H1 (cell line): ENCODE measurements around the gene CD200. TPM values are rescaled to one million over a fixed set of nuclear protein-coding genes. Genes with fewer than 3 reads are reported as not detected.
A peak's percentile ranks its signal among the peaks of the same experiment; 100 is the strongest.

Experiments used
- CTCF ChIA-PET: fragments of 300-600 bp; sonication (Branson Sonifier 250); formaldehyde crosslinking; loops from one replicate; lab custom pipeline; 2021; ENCODE audit not compliant: partially characterized antibody; lab: Charles Lee
- POLR2A ChIA-PET: fragments of 300-600 bp; sonication (Branson Sonifier 250); formaldehyde crosslinking; loops from one replicate; lab custom pipeline; 2021; ENCODE audit warnings: inconsistent platforms; ENCODE audit not compliant: partially characterized antibody; lab: Charles Lee
- DNase-seq, 2 experiments: peaks; one replicate each; pipeline versions ENCODE4 v3.0.0 to v3.0.0-alpha.2; 2010 to 2022; ENCODE audit warnings: low spot score in 2 of 2, low read depth in 1 of 2, mixed read lengths in 1 of 2
- FAIRE-seq: peaks from 2 replicates; lab custom pipeline; 2011; peaks lifted over from hg19 to GRCh38; lab: Jason Lieb, UNC
- H2AFZ ChIP-seq: 2 replicates; pipeline ENCODE4 v1.8.1; 2012; ENCODE audit warnings: low read length, inconsistent platforms
- H2AK5ac ChIP-seq: 2 replicates; pipeline ENCODE4 v1.6.1; 2013; ENCODE audit warnings: low read depth, low read length
- H2BK120ac ChIP-seq: replicated peaks from 2 replicates; pipeline ENCODE3; 2013; ENCODE audit warnings: low read depth, low read length, inconsistent platforms
- H2BK12ac ChIP-seq: 2 replicates; pipeline ENCODE4 v1.6.1; 2013; ENCODE audit warnings: low read depth, low read length
- H2BK15ac ChIP-seq: 2 replicates; pipeline ENCODE4 v1.6.1; 2013; ENCODE audit warnings: low read length
- H2BK20ac ChIP-seq: 2 replicates; pipeline ENCODE4 v1.6.1; 2013; ENCODE audit warnings: low read length
- H2BK5ac ChIP-seq: 2 replicates; pipeline ENCODE4 v1.6.1; 2013; ENCODE audit warnings: low read depth, low read length
- H3K14ac ChIP-seq: 2 replicates; pipeline ENCODE4 v1.6.1; 2013; ENCODE audit warnings: inconsistent platforms; ENCODE audit not compliant: insufficient read length
- H3K18ac ChIP-seq: 2 replicates; pipeline ENCODE4 v1.6.1; 2013; ENCODE audit warnings: low read length; ENCODE audit errors: extremely low read depth
- H3K23ac ChIP-seq: 2 replicates; pipeline ENCODE4 v1.6.1; 2013; ENCODE audit warnings: inconsistent platforms; ENCODE audit not compliant: insufficient read length
- H3K23me2 ChIP-seq: 2 replicates; pipeline ENCODE4 v1.6.1; 2013; ENCODE audit warnings: low read depth, low read length
- H3K27ac ChIP-seq: 2 replicates; pipeline ENCODE4 v1.6.1; 2011; ENCODE audit warnings: low read depth, low read length, inconsistent platforms
- H3K27me3 ChIP-seq, 4 experiments: replicated peaks in 1 of 4; 1 replicate in 1 of 4; 2 replicates in 3 of 4; pipeline versions ENCODE4 v1.6.1 to v1.8.1; 2011 to 2013; ENCODE audit warnings: low read length in 3 of 4, mild to moderate bottlenecking in 3 of 4, inconsistent platforms in 2 of 4, mixed read lengths in 2 of 4, moderate library complexity in 1 of 4; ENCODE audit not compliant: control insufficient read depth in 3 of 4, insufficient read depth in 3 of 4; ENCODE audit errors: extremely low read depth in 1 of 4
- H3K36me3 ChIP-seq, 4 experiments: 2 replicates each; pipeline versions ENCODE4 v1.6.1 to v1.8.1; 2011 to 2013; ENCODE audit warnings: mild to moderate bottlenecking in 4 of 4, low read length in 3 of 4, moderate library complexity in 2 of 4, control low read depth in 1 of 4, inconsistent platforms in 1 of 4; ENCODE audit not compliant: insufficient read depth in 4 of 4, control insufficient read depth in 2 of 4
- H3K4ac ChIP-seq: replicated peaks from 2 replicates; pipeline ENCODE3; 2013; ENCODE audit warnings: low read length, low read depth, mixed read lengths, inconsistent platforms; ENCODE audit not compliant: insufficient read length
- H3K4me1 ChIP-seq, 4 experiments: replicated peaks in 1 of 4; 1 replicate in 1 of 4; 2 replicates in 3 of 4; pipeline versions ENCODE4 v1.6.1 to v1.8.1; 2011 to 2013; ENCODE audit warnings: low read length in 3 of 4, inconsistent platforms in 2 of 4, mixed read lengths in 1 of 4; ENCODE audit not compliant: insufficient read depth in 4 of 4, control insufficient read depth in 3 of 4
- H3K4me2 ChIP-seq, 2 experiments: 2 replicates each; pipeline versions ENCODE4 v1.6.1 to v1.8.1; 2011 to 2013; ENCODE audit warnings: low read depth in 2 of 2, low read length in 2 of 2, control low read depth in 1 of 2, inconsistent platforms in 1 of 2, mild to moderate bottlenecking in 1 of 2; ENCODE audit not compliant: insufficient read depth in 1 of 2
- H3K4me3 ChIP-seq, 4 experiments: fragments of 200-600, 300-600 bp in 1 of 4; sonication (generic), shearing (Covaris generic), sonication (Bioruptor Twin) in 1 of 4; 2 replicates each; pipeline versions ENCODE4 v1.5.1 to v1.8.1; 2011 to 2016; ENCODE audit warnings: low read length in 4 of 4, low read depth in 3 of 4, control low read depth in 2 of 4, inconsistent platforms in 2 of 4, mild to moderate bottlenecking in 2 of 4, mixed read lengths in 1 of 4, moderate library complexity in 1 of 4; ENCODE audit not compliant: insufficient read depth in 2 of 4; ENCODE audit errors: extremely low read depth in 1 of 4
- H3K56ac ChIP-seq: replicated peaks from 2 replicates; pipeline ENCODE3; 2013; ENCODE audit warnings: low read depth, mild to moderate bottlenecking, mixed read lengths, low read length, inconsistent platforms; ENCODE audit not compliant: insufficient read length
- H3K79me1 ChIP-seq: 2 replicates; pipeline ENCODE4 v1.6.1; 2013; ENCODE audit warnings: low read depth, low read length, control low read depth
- H3K79me2 ChIP-seq, 2 experiments: 2 replicates each; pipeline versions ENCODE4 v1.6.1 to v1.8.1; 2012 to 2013; ENCODE audit warnings: low read length in 2 of 2, mild to moderate bottlenecking in 2 of 2, inconsistent platforms in 1 of 2; ENCODE audit not compliant: insufficient read depth in 2 of 2, control insufficient read depth in 1 of 2
- H3K9ac ChIP-seq, 4 experiments: replicated peaks in 1 of 4; 1 replicate in 1 of 4; 2 replicates in 3 of 4; pipeline versions ENCODE4 v1.6.1 to v1.8.1; 2011 to 2013; ENCODE audit warnings: low read depth in 3 of 4, low read length in 3 of 4, control low read depth in 2 of 4, mild to moderate bottlenecking in 2 of 4, moderate library complexity in 2 of 4, inconsistent platforms in 1 of 4; ENCODE audit errors: extremely low read depth in 1 of 4
- H3K9me3 ChIP-seq, 2 experiments: 2 replicates each; pipeline versions ENCODE4 v1.6.1 to v1.8.1; 2012 to 2013; ENCODE audit warnings: mild to moderate bottlenecking in 2 of 2, moderate library complexity in 2 of 2, control low read depth in 1 of 2, inconsistent platforms in 1 of 2, low read depth in 1 of 2, low read length in 1 of 2, mixed read lengths in 1 of 2; ENCODE audit not compliant: insufficient read depth in 2 of 2
- H4K20me1 ChIP-seq, 2 experiments: replicated peaks in 1 of 2; 2 replicates each; pipeline versions ENCODE3 to v1.8.1; 2011 to 2013; ENCODE audit warnings: inconsistent platforms in 2 of 2, low read length in 2 of 2, mild to moderate bottlenecking in 1 of 2; ENCODE audit not compliant: insufficient read depth in 2 of 2, control insufficient read depth in 1 of 2
- H4K5ac ChIP-seq: 2 replicates; pipeline ENCODE4 v1.6.1; 2013; ENCODE audit warnings: low read length, low read depth, mixed read lengths, inconsistent platforms; ENCODE audit not compliant: insufficient read length
- H4K8ac ChIP-seq: 2 replicates; pipeline ENCODE4 v1.8.0; 2013; ENCODE audit warnings: mild to moderate bottlenecking, moderate library complexity, low read length, inconsistent platforms; ENCODE audit not compliant: insufficient read depth; ENCODE audit errors: extremely low read depth
- H4K91ac ChIP-seq: replicated peaks from 2 replicates; pipeline ENCODE3; 2013; ENCODE audit warnings: low read length, mixed read lengths, inconsistent platforms; ENCODE audit not compliant: insufficient read length
- BCL11A ChIP-seq, 2 experiments: IDR thresholded peaks; one replicate each; pipeline ENCODE4 v1.6.1; 2011; ENCODE audit warnings: low read depth in 2 of 2, low read length in 2 of 2, mild to moderate bottlenecking in 2 of 2
- HDAC2 ChIP-seq, 2 experiments: fragments of 300-600 bp in 1 of 2; sonication (generic) in 1 of 2; IDR thresholded peaks; 2 replicates each; pipeline ENCODE4 v1.6.1; 2011 to 2012; ENCODE audit warnings: low read depth in 2 of 2, low read length in 2 of 2, mild to moderate bottlenecking in 2 of 2, moderate library complexity in 2 of 2, borderline replicate concordance in 1 of 2, inconsistent platforms in 1 of 2
- POLR2AphosphoS5 ChIP-seq: IDR thresholded peaks from 2 replicates; pipeline ENCODE4 v1.6.1; 2011; ENCODE audit warnings: low read depth, low read length
- RXRA ChIP-seq: IDR thresholded peaks from 2 replicates; pipeline ENCODE4 v1.6.1; 2011; ENCODE audit warnings: low read depth, mild to moderate bottlenecking, low read length, moderate library complexity; ENCODE audit not compliant: insufficient read depth
- polyA plus RNA-seq, 7 experiments: library from polyadenylated mRNA; depleted of rRNA in 3 of 7; stranded (reverse) in 5 of 7; unstranded in 2 of 7; fragments of >200 nt in 5 of 7; fragments of 200-250 nt in 2 of 7; gene quantifications; 1 replicate in 5 of 7; 2 replicates in 1 of 7; 4 replicates in 1 of 7; pipeline versions ENCODE4 v1.2.1 to v1.2.3, GENCODE V29; 2011 to 2013; ENCODE audit warnings: missing spikeins in 2 of 7, mixed read lengths in 2 of 7
- total RNA-seq: library from RNA; stranded (reverse); fragmentation: NEBNext Ultra II Directional; extraction: Animal tissue kit (Norgen Biotek cat#: 25700); gene quantifications from 2 replicates; pipeline ENCODE4 v1.2.1, GENCODE V29; 2021

CD200 gene
- total and polyA plus RNA-seq, 2 of the 8 experiments (the other 6 are each of a cell fraction or from before 2014, with no cell fraction given): 45.8 to 50.2 TPM

- H3K4me3 ChIP-seq: no peak overlapping the region
- H4K20me1 ChIP-seq: peaks cover 0 to 4% of the 10 kb centered on the region in 2 experiments
- H3K36me3 ChIP-seq: peaks cover 0 to 37% (median 15%) of the 10 kb centered on the region in 4 experiments; a peak in 6 of 8 replicates
- peaks cover under 1% of the 10 kb centered on the region; the same call in 1 of the 2 replicates for H3K23me2 ChIP-seq
- DNase-seq (no peak), FAIRE-seq (no peak)
- TF ChIP-seq RXRA (no peak), HDAC2 (IDR thresholded peaks at IDR 0.05; ENCODE audit: borderline replicate concordance in 1 of 2, low read depth in 2 of 2, low read length in 2 of 2) (no peak), POLR2AphosphoS5 (no peak), BCL11A (IDR thresholded peaks at IDR 0.05; ENCODE audit: low read depth in 2 of 2, low read length in 2 of 2) (no peak)
- H3K4me1 ChIP-seq: peaks cover 2 to 20% (median 15%) of the 10 kb centered on the region in 4 experiments; a peak in 6 of 7 replicates
- peaks cover 40 to 97% of the 10 kb centered on the region in 2 experiments for H3K79me2 ChIP-seq
- H2BK20ac ChIP-seq: no peak overlapping the region
- H4K5ac ChIP-seq: no peak overlapping the region
- H3K27ac ChIP-seq: no peak overlapping the region
- no peak overlapping the region for H4K91ac ChIP-seq
- no peak overlapping the region for H2AFZ ChIP-seq
- no peak overlapping the region for H2AK5ac ChIP-seq
- no peak overlapping the region for H3K4me2 ChIP-seq
- ChIA-PET POLR2A (interaction anchor here (1.5 to 5.1 kb wide), 6 partner anchors 12 to 98 kb away, joined by 3 to 23 read pairs (median 6); no protein-coding TSS in a partner anchor), CTCF (interaction anchor here (0.7 to 1.5 kb wide), 7 partner anchors 17 to 227 kb away, joined by 3 to 10 read pairs (median 4); partner anchors contain the start of gene SLC9C1)
- H4K8ac ChIP-seq: no peak overlapping the region
- no peaks in the 10 kb centered on the region for H3K27me3 ChIP-seq
- H3K14ac ChIP-seq: no peak overlapping the region
- H3K9me3 ChIP-seq: no peaks in the 10 kb centered on the region
- no peak overlapping the region for H2BK12ac ChIP-seq
- 0 out of 2 replicates have a peak overlapping the region, but pooled peaks have one; percentile 18 for H2BK5ac ChIP-seq
- no peak overlapping the region for H3K23ac ChIP-seq
- peaks cover 13% of the 10 kb centered on the region for H3K79me1 ChIP-seq
- H3K4ac ChIP-seq: no peak overlapping the region
- no peak overlapping the region for H2BK120ac ChIP-seq
- no peak overlapping the region for H2BK15ac ChIP-seq
- no peak overlapping the region for H3K56ac ChIP-seq
- no peak overlapping the region for H3K9ac ChIP-seq
- no peak overlapping the region for H3K18ac ChIP-seq
Measured at GRCh38 chr3:112339134-112339533, 6.2 kb downstream of the CD200 start.
